ENCODE data around the gene UPB1.

DNA sequence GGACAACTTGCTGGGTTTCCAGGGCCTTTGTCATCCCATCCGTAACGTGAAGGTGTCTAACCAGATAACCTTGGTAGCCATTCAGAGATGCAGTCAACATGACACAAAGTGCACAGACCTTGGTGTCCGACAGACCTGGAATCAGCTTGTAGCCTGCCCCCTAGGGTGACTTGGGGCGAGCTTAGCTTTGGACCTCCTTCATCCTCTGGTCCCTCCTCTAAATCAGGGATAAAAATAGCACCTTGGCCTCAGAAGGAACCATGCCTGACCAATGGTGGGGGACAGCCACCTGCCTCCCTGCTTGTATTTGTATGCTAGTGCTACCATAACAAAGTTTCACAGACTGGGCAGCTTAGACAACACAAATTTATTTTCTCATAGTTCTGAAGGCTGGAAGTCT is 64.3 kb downstream of the UPB1 start:
- TF ChIP-seq, protein P1, sequence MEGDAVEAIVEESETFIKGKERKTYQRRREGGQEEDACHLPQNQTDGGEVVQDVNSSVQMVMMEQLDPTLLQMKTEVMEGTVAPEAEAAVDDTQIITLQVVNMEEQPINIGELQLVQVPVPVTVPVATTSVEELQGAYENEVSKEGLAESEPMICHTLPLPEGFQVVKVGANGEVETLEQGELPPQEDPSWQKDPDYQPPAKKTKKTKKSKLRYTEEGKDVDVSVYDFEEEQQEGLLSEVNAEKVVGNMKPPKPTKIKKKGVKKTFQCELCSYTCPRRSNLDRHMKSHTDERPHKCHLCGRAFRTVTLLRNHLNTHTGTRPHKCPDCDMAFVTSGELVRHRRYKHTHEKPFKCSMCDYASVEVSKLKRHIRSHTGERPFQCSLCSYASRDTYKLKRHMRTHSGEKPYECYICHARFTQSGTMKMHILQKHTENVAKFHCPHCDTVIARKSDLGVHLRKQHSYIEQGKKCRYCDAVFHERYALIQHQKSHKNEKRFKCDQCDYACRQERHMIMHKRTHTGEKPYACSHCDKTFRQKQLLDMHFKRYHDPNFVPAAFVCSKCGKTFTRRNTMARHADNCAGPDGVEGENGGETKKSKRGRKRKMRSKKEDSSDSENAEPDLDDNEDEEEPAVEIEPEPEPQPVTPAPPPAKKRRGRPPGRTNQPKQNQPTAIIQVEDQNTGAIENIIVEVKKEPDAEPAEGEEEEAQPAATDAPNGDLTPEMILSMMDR (conservative IDR thresholded peaks at IDR 0.05): no peak
- no peak for TF ChIP-seq ZFX (IDR thresholded peaks at IDR 0.05)
